Renal pelvis (tissue), 4 donors: ENCODE results near the gene CIB2. TPM values are rescaled to one million over a fixed set of nuclear protein-coding genes. Genes with fewer than 3 reads are reported as not detected.

Source experiments
- DNase-seq: peaks from one replicate; pipeline ENCODE4 v3.0.0-alpha.2; 2013
- polyA plus RNA-seq, 3 donors: library from polyadenylated mRNA; unstranded; fragments of 120-200 nt; gene quantifications; one replicate each; pipeline ENCODE4 v1.2.1, GENCODE V29; 2013; ENCODE audit not compliant: insufficient read length in 3 of 3

Gene CIB2
- polyA plus RNA-seq, 3 donors: 32.3 to 41.1 (median 40.1) TPM

DNA sequence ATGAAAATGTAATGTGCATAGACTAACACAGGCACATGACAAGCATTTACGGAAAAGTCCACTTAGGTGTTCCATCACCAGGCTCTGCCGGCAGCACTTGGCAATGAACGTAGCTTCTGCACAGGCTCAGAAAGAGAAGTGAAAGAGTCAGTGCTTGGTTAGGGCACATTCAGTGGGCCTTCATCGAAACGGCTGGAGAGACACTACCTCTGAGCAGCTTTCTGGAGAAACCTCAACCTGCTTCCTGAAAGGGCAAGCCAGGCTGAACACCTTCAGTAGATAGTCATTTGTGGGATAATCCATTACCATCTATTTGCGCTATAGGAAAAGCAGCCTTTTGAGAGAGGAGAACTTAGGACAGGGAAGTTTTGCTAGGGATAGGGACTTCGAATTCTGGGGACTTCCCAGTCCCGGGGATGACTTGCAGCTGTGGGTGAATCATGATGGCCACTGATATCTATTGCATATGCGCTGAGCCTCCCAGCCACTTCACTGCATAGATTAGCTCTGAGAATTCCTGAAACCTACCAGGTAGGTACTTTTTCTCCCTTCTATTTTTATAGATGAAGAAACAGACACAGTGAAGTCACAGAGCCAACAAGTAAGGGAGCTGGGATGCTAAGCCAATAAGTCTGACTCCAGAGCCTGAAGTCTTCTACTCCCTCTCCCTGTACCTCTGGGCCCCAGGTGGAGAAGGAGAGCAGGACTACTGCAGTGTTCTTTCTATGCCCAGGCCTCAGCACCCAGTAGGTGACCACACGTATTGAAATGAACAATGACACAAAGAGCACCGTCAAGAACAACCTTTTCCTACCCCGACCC, 43.1 kb downstream of the CIB2 start:
- DNase-seq: no peak

DNA sequence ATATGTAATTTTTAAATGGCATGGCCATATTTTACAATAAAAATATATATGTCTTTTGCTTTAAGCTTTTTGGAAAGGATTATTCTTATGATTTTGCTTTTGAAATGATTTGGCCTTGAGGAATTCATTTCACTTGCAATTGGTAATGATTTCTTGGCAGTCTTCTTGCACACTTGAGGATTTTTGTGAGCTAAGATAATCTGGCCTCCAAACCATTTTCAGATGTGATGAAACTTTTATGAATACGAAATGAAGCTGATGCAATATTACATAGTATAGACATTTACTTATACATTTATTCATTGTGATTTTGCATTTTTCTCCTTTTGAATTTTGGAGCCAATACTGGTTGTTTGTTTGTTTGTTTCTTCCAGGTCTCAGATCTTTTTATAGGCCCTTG, 45.3 kb downstream of the CIB2 start:
- DNase-seq: no peak

DNA sequence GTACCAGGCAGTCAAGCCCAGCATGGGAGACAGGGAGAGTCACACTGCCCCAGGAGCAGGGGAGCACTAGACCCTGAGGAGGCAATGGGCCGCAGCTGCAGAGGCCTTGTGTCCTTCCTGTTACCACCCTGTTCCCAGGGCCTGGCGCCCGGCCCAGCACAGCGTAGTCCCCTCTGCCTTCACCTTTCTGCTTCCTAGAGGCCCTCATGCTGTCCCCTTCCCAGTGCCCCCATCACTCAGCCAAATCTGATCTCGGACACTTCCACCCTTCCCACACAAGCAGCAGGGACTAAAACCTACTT, 46.8 kb downstream of the CIB2 start:
- DNase-seq: no peak

DNA sequence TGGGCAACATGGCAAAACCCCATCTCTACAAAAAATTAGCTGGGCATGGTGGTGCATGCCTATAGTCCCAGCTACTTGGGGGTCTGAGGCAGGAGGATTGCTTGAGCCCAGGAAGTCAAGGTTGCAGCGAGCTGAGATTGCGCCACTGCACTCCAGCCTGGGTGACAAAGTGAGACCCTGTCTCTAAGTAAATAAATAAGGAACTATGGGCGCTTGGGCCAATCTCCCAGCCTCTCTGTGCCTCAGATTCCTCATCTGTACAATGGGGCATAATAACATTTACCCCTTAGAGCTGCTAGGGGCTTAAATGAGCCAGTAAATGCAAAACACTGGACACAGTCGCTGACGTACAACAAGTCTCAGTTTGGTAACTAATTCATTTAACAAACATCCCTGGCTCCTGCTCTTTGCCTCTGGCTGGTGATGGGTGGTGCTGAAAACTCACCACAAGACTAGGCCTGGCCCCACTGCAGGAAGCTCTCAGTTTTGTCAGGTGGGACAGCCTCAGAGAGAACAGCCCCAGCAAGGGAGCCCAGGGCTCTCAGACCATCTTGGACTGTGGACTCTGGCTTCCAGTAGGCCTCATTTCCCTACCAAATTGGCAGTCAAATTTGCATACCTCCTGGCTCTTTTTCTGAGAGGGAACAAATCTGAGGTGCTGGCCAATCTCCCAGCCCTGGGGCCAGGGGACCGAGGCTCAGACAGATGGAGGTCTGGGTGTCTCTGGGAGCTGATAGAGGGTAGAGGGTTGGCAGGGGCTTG, 47.4 kb downstream of the CIB2 start:
- DNase-seq: no peak

DNA sequence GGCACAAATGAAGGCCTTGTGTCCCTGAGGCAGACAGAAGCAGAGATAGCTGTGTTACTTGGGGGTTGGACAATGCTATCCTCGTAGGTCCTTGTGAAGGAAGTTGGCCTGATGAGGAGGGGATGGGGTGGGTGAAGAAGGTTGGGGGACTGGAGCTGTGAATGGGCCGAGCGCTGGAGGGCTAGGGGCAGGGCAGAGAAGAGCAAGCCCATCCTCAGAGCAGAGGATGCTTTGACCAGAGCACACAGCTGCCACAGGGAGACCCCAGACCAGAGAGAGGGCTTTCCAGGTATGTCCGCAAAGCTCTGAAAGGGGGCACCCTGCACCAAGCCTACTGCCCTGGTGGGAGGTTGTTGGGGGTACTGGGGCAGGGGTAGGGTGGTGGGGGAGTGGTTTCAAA, 48.1 kb downstream of the CIB2 start:
- DNase-seq: no peak

DNA sequence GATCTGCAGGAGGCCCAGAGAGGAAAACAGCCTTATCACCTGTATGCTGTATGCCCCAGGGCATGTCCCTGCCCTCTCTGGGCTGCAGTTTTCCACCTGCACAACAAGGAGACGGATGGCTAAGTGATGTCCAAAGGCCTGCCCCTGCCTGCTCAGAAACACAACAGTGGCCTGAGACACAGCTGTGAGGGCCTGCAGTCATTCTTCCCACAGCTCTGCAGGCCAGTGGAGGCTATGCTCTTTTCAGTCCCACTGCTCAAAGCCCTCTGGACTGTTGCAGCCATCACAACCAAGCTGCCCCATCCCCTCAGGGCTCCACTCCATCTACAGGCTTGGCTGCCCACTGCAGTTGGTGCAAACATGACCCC, 48.5 kb downstream of the CIB2 start:
- DNase-seq: no peak

DNA sequence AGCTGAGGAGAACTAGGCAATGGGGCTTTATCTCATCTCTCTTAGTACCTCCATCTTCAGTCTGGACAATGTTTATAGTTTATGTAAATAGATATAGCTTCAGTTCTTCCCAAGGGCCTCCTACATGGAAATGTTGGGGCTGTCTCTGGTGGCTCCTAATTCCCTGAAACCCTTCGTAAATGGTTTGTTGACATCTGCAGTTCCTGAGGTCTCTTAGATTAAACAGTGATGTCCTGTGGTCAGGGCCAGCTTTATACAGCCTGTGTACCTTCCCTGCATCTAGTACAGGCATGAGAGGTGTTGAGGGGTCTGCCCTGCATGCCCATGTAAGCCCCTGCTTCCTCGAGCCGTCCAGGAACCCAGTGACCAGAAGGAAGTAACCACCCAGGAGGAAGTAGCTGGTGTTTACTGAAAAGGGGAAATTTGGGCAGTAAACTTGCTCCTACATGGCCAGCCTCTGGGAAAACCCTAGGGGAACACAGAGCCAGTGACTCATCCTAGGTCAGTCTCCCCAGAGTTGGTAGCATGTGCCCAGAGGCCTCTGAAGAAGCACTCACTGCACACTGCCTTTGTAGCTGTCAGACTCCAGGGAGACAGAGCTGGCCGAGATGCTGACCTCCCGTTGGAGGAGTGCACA, 49.0 kb downstream of the CIB2 start:
- DNase-seq: no peak

DNA sequence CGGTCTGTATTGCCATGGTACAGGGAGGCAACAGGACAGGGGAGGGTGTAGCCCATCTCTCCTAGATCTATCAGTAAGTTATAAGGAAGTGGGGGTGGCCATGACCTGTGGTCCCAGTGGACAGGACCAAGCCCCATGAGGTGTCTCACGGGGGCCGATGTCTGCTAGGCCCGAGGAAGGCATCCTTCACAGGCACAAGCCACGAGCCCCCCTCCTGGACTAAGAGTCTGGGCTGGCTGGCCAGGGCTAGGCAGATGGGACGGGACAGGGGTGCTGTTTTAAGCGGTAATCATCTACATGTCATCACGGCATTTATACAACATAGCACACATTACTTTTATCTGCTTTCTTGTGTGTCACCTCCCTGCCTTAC, 51.2 kb downstream of the CIB2 start:
- DNase-seq: no peak

DNA sequence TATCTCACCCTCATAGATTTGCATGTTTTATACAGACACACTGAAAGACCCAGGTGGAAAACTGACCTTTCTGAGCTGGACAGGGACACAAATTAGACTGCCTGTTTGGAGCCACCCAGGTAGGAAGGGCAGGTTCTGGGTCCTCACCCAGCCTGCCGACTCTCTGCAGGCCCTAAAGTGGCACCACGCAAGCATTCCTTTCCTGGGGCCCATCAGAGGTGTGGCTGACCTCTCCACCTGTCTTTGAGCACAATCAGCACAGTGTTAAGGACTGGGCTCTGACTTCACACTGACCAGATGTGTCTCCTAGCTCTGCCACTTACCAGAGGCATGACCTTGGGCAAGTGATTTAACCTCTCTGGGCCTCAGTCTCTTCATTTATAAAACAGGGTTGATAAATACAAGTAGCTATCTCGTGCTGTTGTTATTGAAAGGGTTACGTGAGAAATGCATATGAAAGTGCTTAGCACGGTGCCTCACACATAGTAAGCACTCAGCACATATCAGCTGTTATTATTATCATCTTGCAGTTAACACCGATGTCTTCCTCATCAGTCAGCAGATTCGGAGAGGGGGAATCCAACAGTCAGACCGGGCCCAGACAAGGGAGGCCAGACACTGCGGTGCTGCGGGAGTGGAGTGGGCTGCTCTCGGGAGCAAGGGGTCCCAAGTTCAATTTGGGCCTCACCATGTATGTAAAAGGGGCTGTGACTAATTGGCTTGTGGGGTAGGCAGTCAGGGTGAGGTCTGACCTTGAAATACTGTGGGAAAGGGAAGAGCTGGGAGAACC, 51.8 kb downstream of the CIB2 start:
- no peak for DNase-seq

DNA sequence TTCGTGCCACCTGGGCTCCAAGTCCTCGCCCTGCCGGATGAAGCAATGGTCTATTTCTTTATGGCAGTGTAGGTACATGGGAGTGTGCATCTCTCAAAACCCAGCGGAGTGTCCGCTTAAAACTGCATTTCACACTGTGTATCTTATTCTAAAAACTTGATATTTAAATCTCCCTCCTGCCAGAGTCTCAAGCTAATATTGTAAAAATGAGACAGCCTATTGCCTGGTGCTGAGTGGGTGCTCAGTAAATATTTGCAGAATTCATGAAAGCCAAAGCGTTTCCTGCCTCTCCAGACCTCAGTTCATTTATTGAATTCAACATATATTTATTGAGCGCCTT, 53.4 kb downstream of the CIB2 start:
- DNase-seq: no peak

DNA sequence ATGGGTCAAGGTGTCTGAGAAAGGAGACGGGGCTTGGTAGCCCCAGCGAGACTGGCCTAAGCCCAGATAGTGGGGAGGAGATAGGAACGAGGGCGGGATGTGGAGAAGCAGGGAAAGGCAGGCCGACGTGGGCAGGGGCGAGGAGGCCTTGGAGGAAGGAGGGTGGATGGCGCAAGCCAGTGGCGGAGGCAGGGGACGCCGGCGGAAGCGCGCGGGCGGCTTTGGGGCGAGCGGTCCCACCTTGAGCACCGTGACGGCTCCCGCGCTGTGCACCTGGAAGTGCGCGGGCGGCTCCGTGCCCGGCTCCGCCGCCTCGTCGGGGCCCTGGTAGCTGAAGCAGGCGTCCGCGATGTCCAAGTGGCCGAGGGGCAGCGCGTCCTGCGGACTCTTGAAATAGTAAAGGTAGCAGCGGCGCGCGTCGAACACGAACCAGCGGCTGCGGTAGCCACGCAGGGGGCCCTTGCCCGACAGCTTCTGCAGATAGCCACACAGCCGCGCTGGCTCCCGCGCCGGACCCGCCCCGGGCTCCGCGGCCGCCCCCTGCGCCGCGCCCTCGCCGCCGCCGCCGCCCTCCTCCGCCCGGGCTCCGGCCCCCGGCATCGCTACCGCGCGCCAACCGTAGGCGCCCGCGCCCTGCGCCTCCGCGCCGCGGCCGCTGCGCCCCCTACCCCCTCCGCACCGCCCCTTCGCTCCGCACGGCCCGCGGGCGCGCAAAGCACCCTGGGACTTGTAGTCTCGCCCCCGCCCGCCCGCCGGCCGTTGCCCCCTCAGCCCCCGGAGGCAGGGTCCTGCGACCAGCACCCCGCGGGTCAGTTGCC, 54.0 kb downstream of the CIB2 start, which contains the start of gene TBC1D2B:
Gene TBC1D2B, minus strand, starts transcription at position 659 of the 818 bp plus-strand sequence. Its CDS starts 59 bp downstream, at position 600.
- no peak for DNase-seq

DNA sequence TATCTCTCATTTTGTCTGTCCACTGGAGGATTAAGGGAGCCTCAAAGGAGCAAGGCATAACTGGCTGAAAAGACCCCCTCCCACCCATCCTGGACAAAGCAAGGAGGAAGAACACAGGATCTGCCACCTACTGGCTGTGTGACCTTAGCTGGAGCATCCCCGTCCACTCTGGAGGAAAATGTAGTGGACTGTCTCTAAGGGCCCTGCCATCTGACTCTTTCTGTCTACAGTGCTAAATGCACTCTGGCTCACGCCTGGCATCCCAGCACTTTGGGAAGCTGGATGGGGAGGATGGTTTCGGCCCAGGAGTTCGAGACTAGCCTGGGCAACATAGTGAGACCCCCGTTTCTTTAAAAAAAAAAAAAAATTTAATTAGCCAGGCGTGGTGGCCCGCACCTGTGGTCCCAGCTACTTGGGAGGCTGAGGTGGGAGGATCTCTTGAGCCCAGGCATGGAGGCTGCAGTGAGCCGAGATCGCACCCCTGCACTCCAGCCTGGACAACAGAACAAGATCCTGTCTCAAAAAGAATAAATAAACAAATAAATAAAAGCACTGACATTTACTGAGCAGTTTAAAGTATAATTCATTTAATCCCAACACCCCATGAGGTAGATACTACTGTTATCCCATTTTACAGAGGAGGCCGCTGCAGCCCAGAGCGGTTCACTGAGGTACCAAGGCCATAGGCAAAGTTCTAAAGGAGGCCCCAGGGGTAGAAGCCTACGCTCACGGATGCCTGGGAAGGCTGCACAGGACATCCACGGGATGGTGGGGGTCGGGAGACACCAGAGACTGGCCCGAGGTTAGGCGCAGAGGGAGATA, 54.8 kb downstream of the CIB2 start:
- DNase-seq: no peak

DNA sequence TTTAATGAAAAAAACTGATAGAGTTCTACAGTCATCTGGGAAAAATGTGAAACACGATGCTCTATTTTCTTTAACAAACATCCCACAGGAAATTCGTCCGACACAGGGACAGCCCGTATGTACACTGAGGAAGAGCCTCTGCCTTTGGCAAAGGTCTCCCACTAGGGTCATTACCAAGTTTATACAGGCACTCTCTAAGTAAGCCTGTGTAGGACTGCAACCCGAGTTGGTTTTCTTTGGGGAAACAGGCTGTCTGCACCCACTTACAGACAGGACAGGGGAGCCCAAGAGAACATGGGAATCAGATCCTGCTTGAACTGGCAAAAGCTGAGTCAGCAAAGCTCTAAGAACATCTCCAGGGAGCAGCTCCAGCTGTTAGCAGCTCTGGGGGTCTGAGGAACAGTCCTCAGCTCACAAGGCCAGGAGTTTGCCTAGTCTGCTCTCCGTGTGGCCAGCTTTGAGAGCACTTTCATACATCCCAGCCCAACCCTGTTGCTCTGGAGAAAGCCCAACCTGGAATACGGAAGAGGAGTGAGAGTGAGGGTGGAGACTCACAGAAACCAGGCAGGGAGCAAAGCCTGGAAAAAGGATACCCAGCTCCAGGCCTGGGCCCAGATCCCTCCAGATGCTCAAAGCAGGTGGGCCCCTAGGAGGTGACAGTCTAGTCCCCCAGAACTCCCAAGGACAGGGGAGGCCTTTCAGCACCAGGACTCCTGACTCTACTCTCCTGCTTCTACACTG, 55.6 kb downstream of the CIB2 start:
- DNase-seq: peak; percentile 81

DNA sequence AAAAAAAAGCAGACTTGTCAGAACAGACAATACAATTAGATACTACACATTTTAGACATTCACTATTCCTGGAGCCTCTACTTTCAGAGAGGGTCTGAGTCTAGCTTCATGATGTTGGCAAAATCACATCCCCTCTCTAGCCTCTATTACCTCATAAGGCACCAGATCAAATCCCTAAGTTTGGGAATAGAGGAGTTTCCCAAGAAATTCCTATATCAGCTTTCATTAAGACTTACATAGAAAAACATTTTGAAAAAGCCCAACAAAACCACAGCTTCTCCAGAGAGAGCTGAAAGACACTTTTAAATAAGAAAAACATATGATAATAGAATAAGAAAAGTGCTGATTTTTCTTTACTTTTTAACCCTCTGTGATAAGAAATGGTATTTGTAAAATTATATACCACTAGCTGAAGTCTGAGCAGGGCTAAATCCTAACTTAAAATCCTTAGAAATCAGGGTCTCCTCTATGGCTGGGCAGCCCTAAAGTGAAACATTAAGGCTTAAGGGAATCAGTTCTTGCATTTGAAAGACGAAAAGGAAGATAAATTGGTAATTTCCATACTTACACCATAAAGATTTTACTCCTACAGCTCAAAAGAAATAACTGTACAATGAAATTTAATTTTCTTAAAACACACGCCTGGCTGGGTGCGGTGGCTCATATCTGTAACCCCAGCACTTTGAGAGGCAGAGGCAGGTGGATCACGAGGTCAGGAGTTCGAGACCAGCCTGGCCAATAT, 58.0 kb downstream of the CIB2 start:
- no peak for DNase-seq

DNA sequence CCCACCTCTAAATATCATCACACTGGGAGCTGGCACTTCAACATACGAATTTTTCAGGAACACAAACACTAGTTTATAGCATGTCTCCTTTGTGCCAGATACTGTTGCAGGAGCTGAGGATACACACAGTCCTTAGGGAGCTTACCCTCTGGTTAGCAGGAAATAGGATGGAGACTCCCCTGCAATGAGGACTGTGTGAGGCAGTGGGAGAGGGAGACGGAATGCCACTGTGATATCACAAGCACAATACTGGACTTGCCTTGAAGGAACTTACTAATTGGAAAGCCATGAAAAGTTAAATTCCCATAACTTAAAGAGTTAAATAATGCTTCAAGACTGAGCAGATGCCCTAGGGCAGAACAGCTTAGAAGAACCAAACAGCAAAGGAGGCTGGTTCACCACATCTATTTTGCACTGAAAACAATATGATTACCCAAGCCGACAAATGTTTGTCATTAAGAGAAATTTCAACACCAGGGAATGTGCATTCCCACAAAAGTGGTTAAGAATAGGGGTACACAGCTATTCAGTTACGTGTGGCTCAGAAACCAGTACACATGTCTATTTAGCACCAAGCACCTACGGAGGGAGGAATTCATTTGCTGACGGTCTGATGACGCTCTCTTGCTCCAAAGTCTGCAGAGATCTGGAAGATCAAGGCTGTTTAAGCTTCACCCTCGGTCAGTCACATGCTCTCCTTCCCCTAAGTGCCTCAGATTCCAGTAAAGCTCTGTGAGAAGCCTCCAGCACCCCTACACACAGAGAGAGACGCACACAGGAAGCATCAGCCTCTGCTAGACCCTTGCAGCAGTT, 59.0 kb downstream of the CIB2 start:
- no peak for DNase-seq

DNA sequence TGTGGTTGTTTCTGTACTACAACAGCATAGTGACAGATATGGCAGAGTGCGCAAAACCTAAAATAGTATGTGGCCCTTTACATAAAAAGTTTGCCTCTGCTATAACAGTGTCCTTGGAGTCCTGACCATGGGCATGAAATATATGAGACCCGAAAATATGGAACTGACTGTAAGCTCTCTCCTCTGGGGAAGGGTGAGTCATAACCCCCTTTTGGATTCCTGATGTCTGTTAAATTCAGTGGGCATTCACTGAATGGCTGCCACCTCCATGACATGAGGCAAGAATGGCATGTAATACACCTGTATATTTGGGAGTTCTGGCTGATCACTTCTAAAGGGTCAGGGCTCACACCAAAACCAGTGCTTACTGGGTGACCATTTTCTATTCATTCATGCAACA, 59.9 kb downstream of the CIB2 start:
- DNase-seq: no peak

DNA sequence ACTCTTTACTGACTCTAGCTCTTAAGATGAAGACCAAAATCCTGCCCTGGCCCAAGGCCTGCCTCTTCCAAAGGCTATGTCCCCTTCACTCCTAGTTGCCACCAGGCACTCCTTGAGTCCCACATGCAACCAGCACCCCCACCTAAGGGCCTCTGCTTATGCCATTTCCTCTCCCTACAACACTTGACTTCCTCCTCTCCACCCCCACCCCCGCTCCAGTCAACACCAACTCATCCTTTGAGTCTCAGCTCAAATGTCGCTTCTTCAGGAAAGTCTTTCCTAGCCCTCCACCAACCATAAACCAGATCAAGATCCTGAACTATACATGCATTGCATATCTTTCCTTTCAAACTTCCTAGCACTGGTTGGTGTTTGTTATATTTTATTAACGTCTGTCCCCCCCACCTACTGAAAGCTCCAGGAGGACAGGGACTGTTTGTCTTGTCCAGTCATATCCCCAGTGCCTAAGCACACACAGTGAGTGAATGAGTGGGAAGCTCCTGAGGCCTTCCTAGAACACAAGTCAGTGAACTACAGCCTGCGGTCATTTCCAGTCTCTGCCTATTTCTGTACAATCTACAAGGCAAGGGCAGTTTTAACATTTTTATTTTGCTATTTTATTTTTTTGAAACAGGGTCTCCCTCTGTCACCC, 61.1 kb downstream of the CIB2 start:
- no peak for DNase-seq
